Measurements from ENCODE around the gene RPTN.
"Not testable (repeated sequence)": the region's sequence is repeated elsewhere in the genome, so short reads cannot be mapped to it uniquely, and the experiment has no call there.

Gene RPTN

DNA sequence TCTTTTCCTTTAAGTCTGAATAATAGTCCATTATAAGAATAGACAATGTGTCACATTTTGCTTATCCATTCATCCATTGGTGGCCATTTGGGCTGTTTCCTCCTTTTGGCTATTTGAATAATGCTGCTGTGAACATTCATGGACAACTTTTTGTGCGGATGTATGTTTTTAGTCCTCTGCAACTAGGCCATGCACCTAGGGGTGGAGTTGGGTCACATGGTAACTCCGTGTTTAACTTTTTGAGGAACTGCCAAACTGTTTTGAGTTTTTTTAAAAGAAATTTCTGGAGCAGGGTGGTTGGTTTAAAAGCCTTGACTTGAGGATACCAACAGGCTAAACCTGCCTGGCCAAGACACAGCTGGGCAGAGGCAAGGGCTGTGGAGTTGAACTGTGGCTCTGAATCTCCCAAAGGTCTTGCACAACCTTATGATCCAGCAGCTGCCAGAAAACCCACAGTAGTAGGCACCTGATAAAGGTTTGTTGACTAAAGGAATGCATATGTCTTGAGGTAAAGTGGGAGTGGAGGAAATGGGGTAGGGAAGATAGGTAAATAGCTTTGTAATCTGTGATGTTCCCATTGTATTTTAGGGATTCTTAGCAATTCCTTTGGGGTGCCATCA lies 5.6 kb upstream of the RPTN start:
- FAIRE-seq: no peak

DNA sequence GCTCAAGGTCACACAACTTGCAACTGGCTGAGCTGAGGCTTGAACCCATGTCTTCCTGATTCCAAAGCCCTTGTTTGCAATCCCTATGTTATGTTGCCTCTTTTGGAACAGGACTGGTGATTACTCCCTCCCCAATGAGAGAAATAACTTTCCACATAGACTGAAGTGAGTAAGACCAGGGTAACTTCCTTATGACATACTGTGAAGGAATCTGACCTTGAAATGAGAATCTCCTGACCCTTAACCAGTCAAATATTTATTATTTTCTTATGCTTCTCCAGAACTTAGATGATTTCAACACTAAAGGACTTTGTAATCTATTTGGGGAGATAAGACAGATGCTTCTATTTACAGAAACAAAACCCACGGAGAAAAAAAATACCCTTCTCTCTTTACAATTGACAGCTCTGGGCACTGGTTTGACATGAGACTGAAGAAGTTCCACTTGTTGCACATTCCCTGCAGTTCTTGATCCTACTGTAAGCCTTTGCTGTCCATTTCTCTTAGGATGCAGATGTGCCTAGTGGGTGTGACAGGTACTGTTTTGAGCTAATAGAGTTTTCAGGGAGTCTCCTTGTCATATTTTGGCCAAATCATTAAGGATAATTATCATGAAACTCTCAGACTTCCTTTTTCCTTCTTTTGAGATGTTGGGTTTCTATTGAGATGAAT lies 3.9 kb upstream of the RPTN start:
- FAIRE-seq: no peak

DNA sequence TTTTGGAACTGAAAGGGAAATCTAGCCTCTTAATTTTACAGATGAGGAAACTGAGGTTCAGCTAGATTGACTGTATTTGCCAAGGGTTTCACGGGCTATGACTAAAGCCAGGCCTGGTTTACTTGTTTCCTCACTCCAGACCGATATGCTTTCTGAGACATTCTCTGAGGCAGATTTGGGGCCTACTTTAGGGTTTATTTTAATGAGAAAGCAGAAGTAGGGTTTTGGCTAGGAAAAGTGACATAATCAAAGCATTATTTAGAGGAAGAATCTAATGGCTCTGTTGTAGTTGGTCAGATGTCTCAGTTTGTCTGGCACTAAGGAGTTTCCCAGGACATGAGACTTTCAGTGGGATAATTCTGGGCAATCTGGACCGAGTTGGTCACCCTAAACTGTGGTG lies 1.5 kb upstream of the RPTN start:
- no peak for FAIRE-seq

GRCh38 chr1:152153996-152154395 lies 5.0 kb downstream of the RPTN start:
- no peak for FAIRE-seq

GRCh38 chr1:152151646-152152045 lies 7.4 kb downstream of the RPTN start:
- FAIRE-seq: no peak

DNA sequence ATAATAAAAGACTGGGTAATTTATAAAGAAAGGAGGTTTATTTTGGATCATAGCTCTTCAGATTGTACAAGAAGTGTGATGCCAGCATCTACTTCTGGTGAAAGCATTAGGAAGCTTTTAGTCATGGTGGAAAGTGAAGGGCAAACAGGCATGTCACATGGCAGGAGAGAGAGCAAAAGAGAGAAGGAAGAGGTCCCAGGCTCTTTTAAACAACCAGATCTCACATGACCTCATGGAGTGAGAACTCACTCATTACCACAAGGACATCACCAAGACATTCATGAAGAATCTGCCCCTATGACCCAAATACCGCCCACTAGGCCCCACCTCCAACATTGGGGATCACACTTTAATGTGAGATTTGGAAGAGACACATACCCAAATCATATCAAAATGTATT lies 10.0 kb downstream of the RPTN start:
- FAIRE-seq: no peak

- no peak for FAIRE-seq
Measured at GRCh38 chr1:152148051-152148450, 11.0 kb downstream of the RPTN start.

DNA sequence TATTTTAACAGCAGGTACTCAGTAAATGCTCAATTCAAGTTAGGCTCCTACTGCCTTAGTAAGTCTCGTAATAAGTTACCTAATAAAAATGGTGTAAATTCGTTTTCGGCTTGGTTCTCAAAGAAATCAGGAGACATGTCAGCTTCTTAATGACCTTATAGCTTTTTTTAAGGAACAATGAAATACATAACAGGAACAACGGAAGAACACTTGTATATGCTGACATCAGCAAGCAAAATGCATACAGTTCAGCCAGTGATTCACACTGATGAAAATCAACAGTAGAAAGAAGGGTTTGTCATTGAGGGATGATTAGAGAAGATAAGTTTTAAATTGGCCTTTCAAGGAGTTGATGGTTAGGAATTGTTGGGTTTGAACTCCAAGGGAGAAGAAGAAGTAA lies 13.3 kb downstream of the RPTN start:
- no peak for FAIRE-seq

GRCh38 chr1:152144674-152145183 lies 14.3 kb downstream of the RPTN start:
- FAIRE-seq: not testable (repeated sequence)

DNA sequence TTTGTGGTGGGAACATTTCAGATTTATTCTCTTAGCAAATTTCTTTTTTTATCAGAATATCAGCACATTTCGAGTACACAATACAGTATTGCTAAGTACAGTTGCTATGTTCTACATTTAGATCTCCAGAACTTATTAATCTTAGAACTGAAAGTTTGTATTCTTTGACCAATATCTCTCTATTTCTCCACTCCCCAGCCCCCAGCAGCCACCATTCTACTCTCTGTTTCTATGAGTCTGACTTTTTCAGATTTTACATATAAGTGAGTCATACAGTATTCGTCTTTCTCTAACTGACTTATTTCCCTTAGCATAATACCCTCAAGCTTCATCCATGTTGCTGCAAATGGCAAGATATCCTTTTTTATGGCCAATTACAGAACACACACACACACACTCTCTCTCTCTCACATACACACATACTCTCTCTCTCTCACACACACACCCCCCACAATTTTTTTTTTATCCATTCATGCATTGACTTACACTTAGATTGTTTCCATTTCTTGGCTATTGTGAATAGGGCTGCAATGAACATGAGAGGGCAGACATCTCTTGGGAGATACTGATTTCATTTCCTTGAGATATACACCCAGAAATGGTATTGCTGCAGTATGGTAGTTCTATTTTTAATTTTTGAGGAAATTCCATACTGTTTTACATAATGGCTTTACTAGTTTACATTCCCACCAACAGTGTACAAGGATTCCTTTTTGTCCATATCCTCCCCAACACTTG lies 15.7 kb downstream of the RPTN start:
- no peak for FAIRE-seq

- FAIRE-seq: peak; percentile 95
Measured at GRCh38 chr1:152141971-152142584, 16.9 kb downstream of the RPTN start.

GRCh38 chr1:152137215-152137614 lies 21.8 kb downstream of the RPTN start:
- no peak for FAIRE-seq

GRCh38 chr1:152130186-152130585 lies 28.8 kb downstream of the RPTN start:
- FAIRE-seq: no peak

DNA sequence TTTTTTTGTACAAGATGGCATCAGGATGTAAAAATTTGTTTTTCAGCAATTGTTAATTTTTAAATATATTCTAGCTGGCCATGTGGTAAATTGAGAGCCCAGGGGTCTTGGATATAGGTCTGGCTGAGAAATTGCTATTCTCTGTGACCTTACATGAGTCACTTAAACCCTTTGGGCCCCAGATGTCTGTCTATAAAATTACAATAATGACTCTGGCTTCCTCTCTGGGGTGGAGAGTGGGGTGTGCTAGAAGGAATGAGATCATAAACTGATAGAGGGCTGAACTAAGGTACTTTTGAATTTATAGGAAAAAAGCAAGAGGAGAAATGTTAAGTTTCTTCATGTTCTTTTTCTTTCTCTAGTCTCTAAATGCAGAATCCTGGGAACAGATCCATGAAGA lies 31.4 kb downstream of the RPTN start:
- FAIRE-seq: no peak

DNA sequence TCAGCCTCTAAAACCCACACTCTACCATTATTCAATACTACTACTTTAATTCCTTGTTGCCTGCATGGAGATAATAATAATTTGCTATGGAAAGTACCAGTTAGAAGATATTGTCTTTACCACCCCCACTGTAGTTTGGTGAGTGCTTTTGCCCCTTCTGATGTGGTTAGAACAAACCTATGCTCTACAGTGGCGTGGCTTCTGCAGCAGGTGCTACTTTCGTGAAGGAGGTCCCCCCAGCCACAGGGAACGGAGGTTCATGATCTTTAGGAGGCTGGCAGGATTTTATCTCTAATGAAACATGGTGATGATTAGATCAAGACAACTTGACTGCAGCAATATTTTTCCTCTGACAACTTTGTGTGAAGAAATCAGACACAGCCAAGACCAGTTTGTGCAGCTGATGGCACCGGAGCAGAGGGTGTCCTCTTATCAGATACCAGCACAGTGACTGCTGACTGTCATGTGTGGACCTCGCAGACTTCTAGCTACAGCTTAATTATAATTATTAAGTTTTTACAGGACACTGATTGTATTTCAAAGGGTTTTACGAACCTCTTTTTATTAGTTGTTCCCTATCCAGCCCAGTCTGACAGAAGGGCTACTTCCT lies 33.1 kb downstream of the RPTN start:
- no peak for FAIRE-seq

DNA sequence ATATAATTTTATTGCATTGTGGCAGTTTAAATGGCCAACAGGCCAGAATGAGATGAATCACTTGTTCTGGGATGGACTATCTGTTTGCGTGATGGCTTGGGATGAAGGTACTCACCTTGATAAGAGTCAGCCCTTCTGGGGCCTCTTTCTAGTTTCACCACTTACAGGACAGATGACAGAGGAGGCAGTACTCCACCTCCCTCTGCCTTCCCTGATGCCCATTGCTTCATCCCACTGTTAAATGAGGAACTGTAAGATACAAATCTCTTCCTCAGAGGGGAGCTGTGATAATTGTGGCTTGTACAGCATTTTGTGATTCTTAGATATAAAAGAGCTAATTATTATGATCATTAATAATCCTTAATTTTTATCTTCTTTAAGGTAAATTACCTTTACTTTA lies 40.1 kb downstream of the RPTN start:
- no peak for FAIRE-seq

DNA sequence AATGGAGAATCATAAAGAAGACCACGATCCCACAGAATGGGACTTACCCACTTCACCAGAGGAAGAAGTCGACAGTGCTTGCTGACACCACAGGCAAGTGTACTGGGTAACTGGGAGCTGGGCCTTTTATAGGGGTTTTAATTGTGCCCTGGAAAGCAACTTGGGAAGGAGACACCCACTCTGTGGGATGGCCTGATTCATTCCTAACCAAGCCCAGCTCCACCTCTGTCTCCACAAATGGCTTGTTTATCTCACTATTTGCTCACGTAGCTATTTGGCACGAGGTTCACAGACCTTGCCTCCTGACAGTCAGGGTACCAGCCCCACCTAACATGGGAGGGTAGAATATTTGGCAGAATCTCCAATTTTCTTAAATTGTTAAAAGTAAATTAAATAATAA lies 43.7 kb downstream of the RPTN start, which contains the start of gene TCHH:
TCHH (minus strand) TSS at position 101 of the 400 bp plus-strand sequence. CDS start 1,364 bp downstream, outside the sequence.
- FAIRE-seq: no peak

DNA sequence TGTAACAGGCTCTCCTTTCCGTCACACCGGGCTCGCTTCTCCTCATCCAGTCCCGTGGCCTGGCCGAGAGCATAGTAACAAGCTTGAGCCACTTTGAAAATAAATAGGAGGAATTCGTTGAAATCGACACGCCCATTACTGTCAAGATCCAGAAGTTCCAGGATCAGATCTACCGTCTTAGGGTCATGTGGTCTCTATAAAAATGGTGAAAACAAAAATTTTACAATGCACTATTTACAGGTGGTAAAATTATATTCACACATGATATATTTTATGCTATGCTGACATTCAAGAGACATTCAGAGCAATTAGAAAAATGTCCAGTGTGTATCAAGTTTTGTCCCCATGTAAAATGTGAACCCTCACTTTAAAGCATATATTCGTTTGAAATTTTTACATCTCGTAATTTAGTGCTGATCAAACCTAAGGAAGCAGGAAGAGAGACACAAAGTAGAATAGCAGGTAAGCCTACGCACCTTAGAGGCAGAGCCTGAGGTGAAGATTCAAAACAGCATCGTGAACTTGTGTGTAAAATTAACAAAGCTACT lies 46.1 kb downstream of the RPTN start:
- FAIRE-seq: no peak

GRCh38 chr1:152112101-152112884 lies 46.7 kb downstream of the RPTN start:
- FAIRE-seq: no peak

DNA sequence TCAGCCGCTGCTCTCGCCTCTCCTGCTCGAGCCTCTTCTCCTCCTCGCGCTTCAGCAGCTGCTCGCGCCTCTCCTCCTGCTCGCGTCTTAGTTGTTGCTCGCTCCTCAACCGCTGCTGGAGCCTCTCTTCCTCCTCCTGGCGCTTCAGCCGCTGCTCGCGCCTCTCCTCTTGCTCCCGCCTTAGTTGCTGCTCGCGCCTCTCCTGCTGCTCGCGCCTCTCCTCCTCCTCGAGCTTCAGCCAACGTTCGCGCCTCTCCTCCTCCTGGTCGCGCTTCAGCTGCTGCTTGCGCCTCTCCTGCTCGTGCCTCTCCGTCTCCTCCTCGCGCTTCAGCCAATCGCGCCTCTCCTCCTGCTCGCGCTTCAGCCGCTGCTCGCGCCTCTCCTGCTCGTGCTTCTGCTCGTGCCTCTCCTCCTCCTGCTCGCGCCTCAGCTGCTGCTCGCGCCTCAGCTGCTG lies 47.5 kb downstream of the RPTN start:
- FAIRE-seq: no peak

DNA sequence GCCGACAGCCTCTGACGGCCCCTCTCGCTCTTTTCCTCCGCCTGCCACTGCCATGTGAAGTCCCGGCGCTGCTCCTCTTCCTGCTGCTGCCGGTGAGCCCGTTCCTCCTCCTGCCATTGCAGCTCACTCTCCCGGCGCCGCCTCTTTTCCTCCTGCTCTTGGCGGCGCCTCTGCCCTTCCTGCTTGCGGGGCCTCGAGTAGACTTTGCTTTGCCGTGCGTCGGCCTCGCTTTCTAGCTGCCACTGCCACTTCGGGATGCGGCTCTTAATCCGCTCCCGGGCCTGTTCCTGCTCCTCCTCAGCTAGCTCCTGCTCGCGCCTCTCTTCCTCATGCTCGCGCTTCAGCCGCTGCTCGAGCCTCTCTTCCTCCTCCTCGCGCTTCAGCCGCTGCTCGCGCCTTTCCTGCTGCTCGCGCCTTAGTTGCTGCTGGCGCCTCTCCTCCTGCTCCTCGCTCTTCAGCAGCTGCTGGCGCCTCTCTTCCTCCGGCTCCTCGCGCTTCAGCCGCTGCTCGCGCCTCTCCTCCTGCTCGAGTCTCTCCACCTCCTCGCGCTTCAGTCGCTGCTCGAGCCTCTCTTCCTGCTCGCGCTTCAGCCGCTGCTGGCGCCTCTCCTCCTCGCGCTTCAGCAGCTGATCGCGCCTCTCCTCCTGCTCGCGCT lies 48.0 kb downstream of the RPTN start:
- FAIRE-seq: no peak
